GM12874 (cell line): ENCODE data around the gene APBA2.

Experiments used
- TF ChIP-seq, protein P1 (sequence below): IDR thresholded peaks from 2 replicates; pipeline ENCODE4 v1.5.1; 2011; ENCODE audit warnings: low read depth, mild to moderate bottlenecking, control low read depth, low read length, moderate library complexity; ENCODE audit not compliant: insufficient read depth

Gene APBA2

GRCh38 chr15:29063646-29064045 is 177.9 kb downstream of the APBA2 start:
- TF ChIP-seq, protein P1, sequence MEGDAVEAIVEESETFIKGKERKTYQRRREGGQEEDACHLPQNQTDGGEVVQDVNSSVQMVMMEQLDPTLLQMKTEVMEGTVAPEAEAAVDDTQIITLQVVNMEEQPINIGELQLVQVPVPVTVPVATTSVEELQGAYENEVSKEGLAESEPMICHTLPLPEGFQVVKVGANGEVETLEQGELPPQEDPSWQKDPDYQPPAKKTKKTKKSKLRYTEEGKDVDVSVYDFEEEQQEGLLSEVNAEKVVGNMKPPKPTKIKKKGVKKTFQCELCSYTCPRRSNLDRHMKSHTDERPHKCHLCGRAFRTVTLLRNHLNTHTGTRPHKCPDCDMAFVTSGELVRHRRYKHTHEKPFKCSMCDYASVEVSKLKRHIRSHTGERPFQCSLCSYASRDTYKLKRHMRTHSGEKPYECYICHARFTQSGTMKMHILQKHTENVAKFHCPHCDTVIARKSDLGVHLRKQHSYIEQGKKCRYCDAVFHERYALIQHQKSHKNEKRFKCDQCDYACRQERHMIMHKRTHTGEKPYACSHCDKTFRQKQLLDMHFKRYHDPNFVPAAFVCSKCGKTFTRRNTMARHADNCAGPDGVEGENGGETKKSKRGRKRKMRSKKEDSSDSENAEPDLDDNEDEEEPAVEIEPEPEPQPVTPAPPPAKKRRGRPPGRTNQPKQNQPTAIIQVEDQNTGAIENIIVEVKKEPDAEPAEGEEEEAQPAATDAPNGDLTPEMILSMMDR: no peak

- TF ChIP-seq, protein P1: no peak
Measured at GRCh38 chr15:29064290-29064689, 178.5 kb downstream of the APBA2 start.

- TF ChIP-seq, protein P1: no peak
Measured at GRCh38 chr15:29064731-29065130, 179.0 kb downstream of the APBA2 start.

GRCh38 chr15:29065571-29065970 is 179.8 kb downstream of the APBA2 start:
- TF ChIP-seq, protein P1: no peak

DNA sequence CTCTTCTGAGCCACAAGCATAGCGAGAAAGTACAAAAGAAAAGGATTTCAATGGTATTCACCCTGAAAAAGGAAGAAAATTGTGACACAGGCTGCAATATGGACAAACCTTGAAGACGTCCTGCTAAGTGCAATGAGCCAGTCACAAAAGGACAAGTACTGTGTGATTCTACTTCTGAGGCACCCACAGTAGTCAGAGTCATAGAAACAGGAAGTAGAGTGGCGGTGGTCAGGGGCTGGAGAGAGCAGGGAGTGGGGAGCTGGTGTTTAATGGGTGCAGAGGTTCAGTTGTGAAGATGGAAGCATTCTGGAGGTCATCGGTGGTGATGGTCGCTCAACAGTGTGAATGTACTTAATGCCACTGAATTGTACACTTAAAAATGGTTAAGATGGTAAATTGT is 180.5 kb downstream of the APBA2 start:
- TF ChIP-seq, protein P1: no peak

DNA sequence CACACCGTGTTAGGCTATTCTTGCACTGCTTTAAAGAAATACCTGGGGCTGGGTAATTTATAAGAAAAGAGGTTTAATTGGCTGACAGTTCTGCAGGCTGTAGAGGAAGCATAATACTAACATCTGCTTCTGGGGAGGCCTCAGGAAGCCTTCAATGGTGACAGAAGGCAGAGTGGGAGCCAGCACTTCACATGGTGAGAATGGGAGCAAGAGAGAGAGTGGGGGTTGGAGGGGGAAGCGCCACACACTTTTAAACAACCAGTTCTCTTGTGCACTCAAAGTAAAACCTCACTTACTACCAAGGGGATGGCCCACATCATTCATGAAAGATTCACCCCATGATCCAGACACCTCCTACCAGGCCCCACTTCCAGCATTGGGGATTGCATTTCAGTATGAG is 181.1 kb downstream of the APBA2 start:
- TF ChIP-seq, protein P1: no peak

DNA sequence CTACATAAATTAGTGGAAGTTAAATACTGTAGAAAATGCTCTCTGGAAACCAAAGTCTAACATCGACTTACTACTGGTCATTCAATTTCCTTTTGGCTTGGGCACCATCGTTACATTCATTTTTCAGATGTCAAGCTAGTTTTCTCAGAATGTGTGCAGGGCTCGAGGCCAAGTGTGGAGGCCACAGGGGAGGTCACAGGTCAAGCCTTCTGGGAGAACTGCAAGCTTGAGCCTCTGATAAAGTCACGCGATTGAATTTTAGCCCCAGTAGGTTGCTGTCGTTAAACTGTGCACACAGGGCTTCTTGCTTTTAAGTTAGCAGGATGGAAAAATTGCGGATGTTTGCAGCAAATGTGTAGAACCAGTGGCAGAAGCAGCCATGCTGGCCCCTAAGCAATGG is 182.2 kb downstream of the APBA2 start:
- TF ChIP-seq, protein P1: no peak

GRCh38 chr15:29070471-29071231 is 184.9 kb downstream of the APBA2 start:
- TF ChIP-seq, protein P1: no peak
